Measurements from ENCODE around the gene ZDHHC17. TPM values are rescaled to one million over a fixed set of nuclear protein-coding genes. Genes with fewer than 3 reads are reported as not detected.

The ZDHHC17 gene
- total and polyA plus RNA-seq, 2 of the 13 experiments (the other 11 are each of a cell fraction or from before 2014, with no cell fraction given): 36.7 to 38.5 TPM

DNA sequence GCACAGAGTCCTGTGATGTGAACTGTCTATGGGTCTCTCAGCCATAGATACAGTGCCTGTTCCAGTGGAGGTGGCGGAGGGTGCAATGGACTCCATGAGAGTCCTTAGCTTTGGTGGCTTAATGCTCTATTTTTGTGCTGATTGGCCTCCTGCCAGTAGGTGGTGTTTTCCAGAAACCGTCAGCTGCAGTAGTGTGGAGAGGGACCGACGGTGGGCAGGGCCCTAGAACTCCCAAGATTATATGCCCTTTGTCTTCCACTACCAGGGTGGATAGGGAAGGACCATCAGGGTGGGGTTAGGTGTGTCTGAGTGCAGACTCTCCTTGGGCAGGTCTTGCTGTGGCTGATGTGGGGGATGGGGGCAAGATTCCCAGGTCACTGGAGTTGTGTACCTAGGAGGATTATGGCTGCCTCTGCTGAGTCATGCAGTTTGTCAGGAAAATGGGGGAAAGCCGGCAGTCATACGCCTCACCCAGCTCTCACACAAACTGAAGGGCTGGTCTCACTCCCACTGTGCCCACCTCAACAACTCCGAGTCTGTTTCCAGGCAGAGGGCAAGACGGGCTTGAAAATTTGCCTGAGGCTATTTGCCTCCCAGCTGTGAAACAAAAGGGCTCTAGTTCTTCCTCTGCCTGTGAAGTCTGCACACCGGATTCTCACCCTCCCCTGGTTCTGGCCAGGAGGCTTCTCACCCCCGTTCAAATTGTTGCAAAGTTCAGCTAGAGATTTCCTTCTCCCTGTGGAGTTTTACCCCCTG is 24.9 kb upstream of the ZDHHC17 start (continued):
- peak; percentile 73; the same call in 1 of the 2 replicates for TF ChIP-seq NFE2L1 (CRISPR knock-in tag; IDR thresholded peaks at IDR 0.05; ENCODE audit: borderline replicate concordance)
- TF ChIP-seq, protein P1, sequence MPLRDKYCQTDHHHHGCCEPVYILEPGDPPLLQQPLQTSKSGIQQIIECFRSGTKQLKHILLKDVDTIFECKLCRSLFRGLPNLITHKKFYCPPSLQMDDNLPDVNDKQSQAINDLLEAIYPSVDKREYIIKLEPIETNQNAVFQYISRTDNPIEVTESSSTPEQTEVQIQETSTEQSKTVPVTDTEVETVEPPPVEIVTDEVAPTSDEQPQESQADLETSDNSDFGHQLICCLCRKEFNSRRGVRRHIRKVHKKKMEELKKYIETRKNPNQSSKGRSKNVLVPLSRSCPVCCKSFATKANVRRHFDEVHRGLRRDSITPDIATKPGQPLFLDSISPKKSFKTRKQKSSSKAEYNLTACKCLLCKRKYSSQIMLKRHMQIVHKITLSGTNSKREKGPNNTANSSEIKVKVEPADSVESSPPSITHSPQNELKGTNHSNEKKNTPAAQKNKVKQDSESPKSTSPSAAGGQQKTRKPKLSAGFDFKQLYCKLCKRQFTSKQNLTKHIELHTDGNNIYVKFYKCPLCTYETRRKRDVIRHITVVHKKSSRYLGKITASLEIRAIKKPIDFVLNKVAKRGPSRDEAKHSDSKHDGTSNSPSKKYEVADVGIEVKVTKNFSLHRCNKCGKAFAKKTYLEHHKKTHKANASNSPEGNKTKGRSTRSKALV (CRISPR knock-in tag; IDR thresholded peaks at IDR 0.05): no peak
- TF ChIP-seq NR2F2 (IDR thresholded peaks at IDR 0.05; ENCODE audit: borderline replicate concordance, low read depth): no peak
- no peak for TF ChIP-seq ZMYM2 (CRISPR knock-in tag; IDR thresholded peaks at IDR 0.05)
- TF ChIP-seq, protein P2, sequence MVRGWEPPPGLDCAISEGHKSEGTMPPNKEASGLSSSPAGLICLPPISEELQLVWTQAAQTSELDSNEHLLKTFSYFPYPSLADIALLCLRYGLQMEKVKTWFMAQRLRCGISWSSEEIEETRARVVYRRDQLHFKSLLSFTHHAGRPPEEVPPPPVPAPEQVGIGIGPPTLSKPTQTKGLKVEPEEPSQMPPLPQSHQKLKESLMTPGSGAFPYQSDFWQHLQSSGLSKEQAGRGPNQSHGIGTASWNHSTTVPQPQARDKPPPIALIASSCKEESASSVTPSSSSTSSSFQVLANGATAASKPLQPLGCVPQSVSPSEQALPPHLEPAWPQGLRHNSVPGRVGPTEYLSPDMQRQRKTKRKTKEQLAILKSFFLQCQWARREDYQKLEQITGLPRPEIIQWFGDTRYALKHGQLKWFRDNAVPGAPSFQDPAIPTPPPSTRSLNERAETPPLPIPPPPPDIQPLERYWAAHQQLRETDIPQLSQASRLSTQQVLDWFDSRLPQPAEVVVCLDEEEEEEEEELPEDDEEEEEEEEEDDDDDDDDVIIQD (CRISPR knock-in tag; IDR thresholded peaks at IDR 0.05; ENCODE audit: low read depth): peak; percentile 81; the same call in 1 of the 2 replicates
- TF ChIP-seq DNMT3B (CRISPR knock-in tag; conservative IDR thresholded peaks at IDR 0.05): no peak
- TF ChIP-seq, protein P3, sequence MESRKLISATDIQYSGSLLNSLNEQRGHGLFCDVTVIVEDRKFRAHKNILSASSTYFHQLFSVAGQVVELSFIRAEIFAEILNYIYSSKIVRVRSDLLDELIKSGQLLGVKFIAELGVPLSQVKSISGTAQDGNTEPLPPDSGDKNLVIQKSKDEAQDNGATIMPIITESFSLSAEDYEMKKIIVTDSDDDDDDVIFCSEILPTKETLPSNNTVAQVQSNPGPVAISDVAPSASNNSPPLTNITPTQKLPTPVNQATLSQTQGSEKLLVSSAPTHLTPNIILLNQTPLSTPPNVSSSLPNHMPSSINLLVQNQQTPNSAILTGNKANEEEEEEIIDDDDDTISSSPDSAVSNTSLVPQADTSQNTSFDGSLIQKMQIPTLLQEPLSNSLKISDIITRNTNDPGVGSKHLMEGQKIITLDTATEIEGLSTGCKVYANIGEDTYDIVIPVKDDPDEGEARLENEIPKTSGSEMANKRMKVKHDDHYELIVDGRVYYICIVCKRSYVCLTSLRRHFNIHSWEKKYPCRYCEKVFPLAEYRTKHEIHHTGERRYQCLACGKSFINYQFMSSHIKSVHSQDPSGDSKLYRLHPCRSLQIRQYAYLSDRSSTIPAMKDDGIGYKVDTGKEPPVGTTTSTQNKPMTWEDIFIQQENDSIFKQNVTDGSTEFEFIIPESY (CRISPR knock-in tag; IDR thresholded peaks at IDR 0.05): peak; percentile 42; the same call in 1 of the 2 replicates
- TF ChIP-seq, protein P4, sequence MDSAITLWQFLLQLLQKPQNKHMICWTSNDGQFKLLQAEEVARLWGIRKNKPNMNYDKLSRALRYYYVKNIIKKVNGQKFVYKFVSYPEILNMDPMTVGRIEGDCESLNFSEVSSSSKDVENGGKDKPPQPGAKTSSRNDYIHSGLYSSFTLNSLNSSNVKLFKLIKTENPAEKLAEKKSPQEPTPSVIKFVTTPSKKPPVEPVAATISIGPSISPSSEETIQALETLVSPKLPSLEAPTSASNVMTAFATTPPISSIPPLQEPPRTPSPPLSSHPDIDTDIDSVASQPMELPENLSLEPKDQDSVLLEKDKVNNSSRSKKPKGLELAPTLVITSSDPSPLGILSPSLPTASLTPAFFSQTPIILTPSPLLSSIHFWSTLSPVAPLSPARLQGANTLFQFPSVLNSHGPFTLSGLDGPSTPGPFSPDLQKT (CRISPR knock-in tag; IDR thresholded peaks at IDR 0.05; ENCODE audit: borderline replicate concordance): no peak
- peak; percentile 40; the same call in 1 of the 2 replicates for TF ChIP-seq ZNF772 (CRISPR knock-in tag; IDR thresholded peaks at IDR 0.05)
- TF ChIP-seq ZNF543 (CRISPR knock-in tag; IDR thresholded peaks at IDR 0.05): no peak
- no peak for TF ChIP-seq HNF4G (IDR thresholded peaks at IDR 0.05; ENCODE audit: borderline replicate concordance, low read depth, low read length)
- no peak for TF ChIP-seq HNF4G (CRISPR knock-in tag; IDR thresholded peaks at IDR 0.05; ENCODE audit: borderline replicate concordance, low read depth)
- 0 out of 2 replicates have a peak, but pooled peaks have one; percentile 16 for TF ChIP-seq GATAD1 (CRISPR knock-in tag; IDR thresholded peaks at IDR 0.05)
- peak; percentile 54; the same call in 1 of the 2 replicates for TF ChIP-seq ZFX (CRISPR knock-in tag; IDR thresholded peaks at IDR 0.05; ENCODE audit: low read depth)
- no peak for TF ChIP-seq HHEX (CRISPR knock-in tag; IDR thresholded peaks at IDR 0.05)
- TF ChIP-seq NFYB (CRISPR knock-in tag; IDR thresholded peaks at IDR 0.05): no peak
- TF ChIP-seq ZMYM4 (CRISPR knock-in tag; IDR thresholded peaks at IDR 0.05): peak; percentile 95
- no peak for TF ChIP-seq LCORL (IDR thresholded peaks at IDR 0.05)
- TF ChIP-seq LCORL (CRISPR knock-in tag; IDR thresholded peaks at IDR 0.05): no peak
- TF ChIP-seq U2AF2 (IDR thresholded peaks at IDR 0.05; ENCODE audit: low read depth, low read length): no peak
- TF ChIP-seq, protein P5, sequence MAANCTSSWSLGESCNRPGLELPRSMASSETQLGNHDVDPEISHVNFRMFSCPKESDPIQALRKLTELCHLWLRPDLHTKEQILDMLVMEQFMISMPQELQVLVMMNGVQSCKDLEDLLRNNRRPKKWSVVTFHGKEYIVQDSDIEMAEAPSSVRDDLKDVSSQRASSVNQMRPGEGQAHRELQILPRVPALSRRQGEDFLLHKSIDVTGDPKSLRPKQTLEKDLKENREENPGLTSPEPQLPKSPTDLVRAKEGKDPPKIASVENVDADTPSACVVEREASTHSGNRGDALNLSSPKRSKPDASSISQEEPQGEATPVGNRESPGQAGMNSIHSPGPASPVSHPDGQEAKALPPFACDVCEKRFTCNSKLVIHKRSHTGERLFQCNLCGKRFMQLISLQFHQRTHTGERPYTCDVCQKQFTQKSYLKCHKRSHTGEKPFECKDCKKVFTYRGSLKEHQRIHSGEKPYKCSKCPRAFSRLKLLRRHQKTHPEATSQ (CRISPR knock-in tag; IDR thresholded peaks at IDR 0.05; ENCODE audit: borderline replicate concordance): 0 out of 2 replicates have a peak, but pooled peaks have one; percentile 38
- TF ChIP-seq EHMT2 (IDR thresholded peaks at IDR 0.05; ENCODE audit: borderline replicate concordance, low read depth, low read length): 0 out of 2 replicates have a peak, but pooled peaks have one; percentile 60

All from HepG2 (cell line).